Left ventricle myocardium inferior (tissue), 1 donor: ENCODE results near the gene SLC29A1. TPM values are rescaled to one million over a fixed set of nuclear protein-coding genes. Genes with fewer than 3 reads are reported as not detected.

ENCODE experiments used
- DNase-seq: peaks from one replicate; pipeline ENCODE4 v3.0.0-alpha.2; 2020
- H3K27ac ChIP-seq: fragments of 200-600 bp; replicated peaks from 2 replicates; pipeline ENCODE4 v1.8.0; 2021
- H3K27me3 ChIP-seq: fragments of 200-600 bp; 2 replicates; pipeline ENCODE4 v1.8.0; 2021; ENCODE audit warnings: low read depth
- H3K36me3 ChIP-seq: fragments of 200-600 bp; 2 replicates; pipeline ENCODE4 v1.8.0; 2021
- H3K4me1 ChIP-seq: fragments of 200-600 bp; 2 replicates; pipeline ENCODE4 v1.8.0; 2021
- H3K4me3 ChIP-seq: fragments of 200-600 bp; 2 replicates; pipeline ENCODE4 v1.8.0; 2021; ENCODE audit warnings: mild to moderate bottlenecking, moderate library complexity
- H3K9me3 ChIP-seq: fragments of 200-600 bp; replicated peaks from 2 replicates; pipeline ENCODE4 v1.8.0; 2021
- intact Hi-C: fragments of 100-400 bp; cut with micrococcal nuclease; formaldehyde crosslinking; loops from one replicate; pipeline ENCODE4 v1.11.0; 2022
- total RNA-seq: library from RNA; stranded (reverse); fragmentation: NEBNext Ultra II Directional; extraction: Animal tissue kit (Norgen Biotek cat#: 25700); gene quantifications from one replicate; pipeline ENCODE4 v1.2.1, GENCODE V29; 2021
- TF ChIP-seq, protein P1 (sequence below): fragments of 200-600 bp; IDR thresholded peaks from 2 replicates; pipeline ENCODE4 v1.8.0; 2021; ENCODE audit warnings: antibody characterized with exemption, mild to moderate bottlenecking, borderline replicate concordance
- donor health status: DM: no; HTN: yes; CAD: no; lungs with severe emphysema.

Gene SLC29A1
- total RNA-seq, 1 donor from 2014 or later, result 154 TPM

DNA sequence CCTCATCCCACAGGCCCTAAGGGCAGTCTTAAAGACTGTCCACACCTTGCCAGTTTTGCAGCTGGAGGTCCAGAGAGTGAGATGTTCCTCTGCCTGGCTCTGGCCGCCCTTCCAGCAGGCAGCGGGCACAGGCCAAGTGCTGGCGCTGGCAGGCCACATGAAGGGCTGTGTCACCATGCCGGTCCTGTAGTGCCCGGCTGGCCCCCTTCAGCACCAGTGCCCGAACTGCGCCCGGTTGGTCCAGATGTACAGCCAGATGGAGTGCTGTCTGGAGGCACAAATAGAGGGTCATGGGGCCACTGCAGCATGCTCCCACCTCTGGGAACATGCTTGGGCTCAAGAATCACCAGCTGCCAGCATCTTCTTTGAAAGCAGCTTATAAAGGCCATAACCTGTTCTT, 38.2 kb downstream of the SLC29A1 start:
- Histone ChIP-seq H3K27ac (no peak overlapping the region), H3K4me1 (peaks cover 49% of the 10 kb centered on the region), H3K4me3 (no peak overlapping the region), H3K27me3 (no peaks in the 10 kb centered on the region), H3K36me3 (peaks cover 9% of the 10 kb centered on the region), H3K9me3 (no peaks in the 10 kb centered on the region)
- TF ChIP-seq, protein P1, sequence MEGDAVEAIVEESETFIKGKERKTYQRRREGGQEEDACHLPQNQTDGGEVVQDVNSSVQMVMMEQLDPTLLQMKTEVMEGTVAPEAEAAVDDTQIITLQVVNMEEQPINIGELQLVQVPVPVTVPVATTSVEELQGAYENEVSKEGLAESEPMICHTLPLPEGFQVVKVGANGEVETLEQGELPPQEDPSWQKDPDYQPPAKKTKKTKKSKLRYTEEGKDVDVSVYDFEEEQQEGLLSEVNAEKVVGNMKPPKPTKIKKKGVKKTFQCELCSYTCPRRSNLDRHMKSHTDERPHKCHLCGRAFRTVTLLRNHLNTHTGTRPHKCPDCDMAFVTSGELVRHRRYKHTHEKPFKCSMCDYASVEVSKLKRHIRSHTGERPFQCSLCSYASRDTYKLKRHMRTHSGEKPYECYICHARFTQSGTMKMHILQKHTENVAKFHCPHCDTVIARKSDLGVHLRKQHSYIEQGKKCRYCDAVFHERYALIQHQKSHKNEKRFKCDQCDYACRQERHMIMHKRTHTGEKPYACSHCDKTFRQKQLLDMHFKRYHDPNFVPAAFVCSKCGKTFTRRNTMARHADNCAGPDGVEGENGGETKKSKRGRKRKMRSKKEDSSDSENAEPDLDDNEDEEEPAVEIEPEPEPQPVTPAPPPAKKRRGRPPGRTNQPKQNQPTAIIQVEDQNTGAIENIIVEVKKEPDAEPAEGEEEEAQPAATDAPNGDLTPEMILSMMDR, result no peak
- no peak for DNase-seq
- intact Hi-C loops, result no loop called here

DNA sequence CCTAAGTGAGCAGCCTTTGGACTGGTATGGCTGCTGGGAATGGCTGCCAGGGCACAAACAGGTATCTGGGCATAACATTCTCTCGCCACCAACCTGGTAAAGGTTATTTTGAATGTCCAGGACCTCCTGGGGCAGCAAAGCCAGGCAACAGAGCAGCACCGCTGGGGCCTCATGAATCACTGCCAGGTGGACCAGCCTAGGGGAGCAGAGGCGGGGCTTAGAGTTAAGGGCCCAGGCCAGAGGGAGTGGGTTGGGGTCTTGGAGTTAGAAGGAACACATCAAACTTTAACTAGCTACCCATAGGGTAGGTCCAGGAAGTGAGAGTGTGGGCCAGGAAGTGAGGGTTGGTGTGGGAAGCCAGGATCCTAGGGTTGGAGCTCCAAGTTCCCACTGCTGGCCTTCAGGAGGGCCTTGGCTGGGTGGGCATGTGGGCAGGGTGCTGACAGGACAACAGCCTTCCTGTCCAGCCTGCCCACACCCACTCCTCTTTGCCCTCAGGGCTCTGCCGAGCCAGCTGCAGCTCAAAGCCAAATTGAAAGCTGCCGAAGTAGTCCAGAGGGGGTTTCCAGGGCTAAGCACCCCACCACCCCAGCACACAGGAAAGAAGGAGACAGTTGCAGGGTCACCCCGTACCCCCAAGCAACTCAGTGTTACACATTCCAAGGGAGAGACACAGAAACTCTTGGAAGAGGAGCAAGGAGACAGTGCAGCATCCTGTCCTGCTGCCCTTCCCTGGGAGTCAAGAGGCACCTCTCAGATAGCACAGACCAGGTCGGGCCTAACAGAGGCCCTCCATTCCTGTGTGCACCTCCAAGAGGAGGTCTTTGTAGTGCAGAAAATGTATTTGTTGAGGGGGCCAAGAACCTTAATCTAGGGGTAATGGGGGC, 39.3 kb downstream of the SLC29A1 start:
- intact Hi-C loops, result no loop called here
- DNase-seq, result no peak
- H3K36me3 ChIP-seq, result peaks cover 9% of the 10 kb centered on the region
- H3K4me3 ChIP-seq, result peak overlapping the region; percentile 81
- H3K27me3 ChIP-seq, result no peaks in the 10 kb centered on the region
- peaks cover 40% of the 10 kb centered on the region for H3K4me1 ChIP-seq
- no peaks in the 10 kb centered on the region for H3K9me3 ChIP-seq
- TF ChIP-seq, protein P1, result no peak
- no peak overlapping the region for H3K27ac ChIP-seq

GRCh38 chr6:44263354-44264100, 40.1 kb downstream of the SLC29A1 start:
- TF ChIP-seq, protein P1, result no peak
- Histone ChIP-seq H3K36me3 (peaks cover 9% of the 10 kb centered on the region), H3K4me3 (peak overlapping the region; percentile 81), H3K9me3 (no peaks in the 10 kb centered on the region), H3K27ac (no peak overlapping the region), H3K27me3 (peaks cover 6% of the 10 kb centered on the region), H3K4me1 (peaks cover 34% of the 10 kb centered on the region)
- intact Hi-C loops, result no loop called here
- no peak for DNase-seq

DNA sequence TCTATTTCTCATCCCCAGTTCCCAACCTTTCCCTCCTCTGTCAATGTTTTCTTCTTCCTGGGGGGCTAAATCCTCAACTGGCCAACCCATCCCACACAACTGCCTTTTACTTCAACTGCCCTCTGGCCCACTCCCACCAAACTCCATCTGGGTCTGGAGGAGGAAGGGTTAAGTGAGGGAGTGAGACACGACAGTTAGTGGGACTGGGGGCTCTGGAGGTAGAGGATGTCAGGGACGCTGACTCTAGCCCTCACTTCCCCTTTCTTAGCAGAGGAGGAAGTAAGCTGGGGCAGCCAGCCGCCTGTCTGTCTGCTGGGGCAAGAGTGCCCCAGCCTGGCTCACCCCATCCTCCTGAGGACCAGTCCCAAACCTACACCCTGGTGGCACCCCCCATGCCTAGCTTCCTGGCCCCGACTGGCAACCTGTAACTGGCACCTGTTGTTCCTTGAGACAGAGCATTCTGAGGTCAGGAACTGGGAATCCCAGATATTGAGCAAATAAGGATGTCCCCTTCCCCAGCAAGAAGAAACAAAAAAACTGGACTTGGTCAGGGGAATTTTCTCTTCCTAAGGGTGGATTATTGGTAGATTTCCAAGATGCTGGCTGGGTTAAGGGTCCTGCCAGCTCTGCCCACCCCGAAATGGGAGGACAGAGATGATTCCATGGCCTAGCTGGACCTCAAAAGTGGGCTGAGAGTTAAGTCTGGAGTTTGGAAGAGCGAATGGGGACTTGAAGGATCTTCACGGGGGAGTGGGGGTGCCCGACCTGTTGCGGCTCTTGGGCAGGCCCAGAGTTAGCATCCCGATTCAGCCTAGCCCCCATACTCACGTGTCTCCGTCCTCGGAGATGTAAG, 41.0 kb downstream of the SLC29A1 start:
- Histone ChIP-seq H3K27ac (peak overlapping the region; percentile 82), H3K27me3 (peaks cover 14% of the 10 kb centered on the region), H3K4me1 (peaks cover 34% of the 10 kb centered on the region), H3K9me3 (no peaks in the 10 kb centered on the region), H3K36me3 (peaks cover 9% of the 10 kb centered on the region), H3K4me3 (peak overlapping the region; percentile 81)
- DNase-seq, result no peak
- TF ChIP-seq, protein P1, result no peak
- intact Hi-C loops, result no loop called here
